ENCODE measurements around the gene HSDL2.

GRCh38 chr9:112516769-112517168 is 136.9 kb downstream of the HSDL2 start:
- TF ChIP-seq TCF7L2 (IDR thresholded peaks at IDR 0.05; ENCODE audit: low read depth, low read length) = no peak
- no peak for TF ChIP-seq CTCF (IDR thresholded peaks at IDR 0.05)
- no peak for TF ChIP-seq SIN3A (IDR thresholded peaks at IDR 0.05; ENCODE audit: borderline replicate concordance, insufficient read depth, low read depth, low read length)
- no peak for TF ChIP-seq POLR2AphosphoS5 (IDR thresholded peaks at IDR 0.05; ENCODE audit: low read depth, low read length)
- TF ChIP-seq REST (IDR thresholded peaks at IDR 0.05; ENCODE audit: insufficient read depth in 1 of 2, low read depth in 2 of 2, low read length in 1 of 2) = no peak
